KMS-11 (cell line): ENCODE data around the gene TBR1.

Experiments used
- H2AFZ ChIP-seq: fragments of 200-600 bp; sonication (generic); 2 replicates; pipeline ENCODE4 v1.6.1; 2016; ENCODE audit warnings: antibody characterized with exemption, mixed run types, low read depth
- H3K27ac ChIP-seq: fragments of 200-600 bp; sonication (generic); 2 replicates; pipeline ENCODE4 v1.6.1; 2016; ENCODE audit warnings: mild to moderate bottlenecking, mixed run types
- H3K27me3 ChIP-seq: fragments of 200-600 bp; sonication (generic); 2 replicates; pipeline ENCODE4 v1.6.1; 2017; ENCODE audit warnings: mild to moderate bottlenecking, low read depth, mixed run types, moderate library complexity; ENCODE audit not compliant: insufficient read depth
- H3K36me3 ChIP-seq: fragments of 200-600 bp; sonication (generic); 2 replicates; pipeline ENCODE4 v1.6.1; 2017; ENCODE audit warnings: mild to moderate bottlenecking, mixed run types; ENCODE audit not compliant: insufficient read depth
- H3K4me1 ChIP-seq: fragments of 200-600 bp; sonication (generic); 2 replicates; pipeline ENCODE4 v1.6.1; 2016; ENCODE audit warnings: mild to moderate bottlenecking, low read depth, mixed run types; ENCODE audit not compliant: poor library complexity, severe bottlenecking
- H3K4me2 ChIP-seq: fragments of 200-600 bp; sonication (generic); 2 replicates; pipeline ENCODE4 v1.7.0; 2016; ENCODE audit warnings: mild to moderate bottlenecking, mixed run types
- H3K4me3 ChIP-seq: fragments of 200-600 bp; sonication (generic); IDR thresholded peaks from 2 replicates; pipeline ENCODE4 v1.6.1; 2017; ENCODE audit warnings: low read depth, low read length, mixed read lengths; ENCODE audit not compliant: insufficient read depth
- H3K79me2 ChIP-seq: fragments of 200-600 bp; sonication (generic); 2 replicates; pipeline ENCODE4 v1.6.1; 2016; ENCODE audit warnings: low read depth, mixed run types; ENCODE audit not compliant: insufficient read depth
- H3K9ac ChIP-seq: fragments of 200-600 bp; sonication (generic); 2 replicates; pipeline ENCODE4 v1.6.1; 2016; ENCODE audit warnings: mild to moderate bottlenecking, mixed run types
- H4K20me1 ChIP-seq: fragments of 200-600 bp; sonication (generic); 2 replicates; pipeline ENCODE4 v1.6.1; 2016; ENCODE audit warnings: mild to moderate bottlenecking, mixed run types; ENCODE audit not compliant: insufficient read depth
- CTCF ChIP-seq: fragments of 200-600 bp; sonication (generic); conservative IDR thresholded peaks from 2 replicates; pipeline ENCODE4 v1.6.1; 2017; ENCODE audit warnings: low read depth, mild to moderate bottlenecking, antibody characterized with exemption, low read length, moderate library complexity, mixed read lengths

Gene TBR1

GRCh38 chr2:161420406-161421074, 4.4 kb downstream of the TBR1 start:
- Histone ChIP-seq H3K27ac (no peak overlapping the region), H3K4me2 (no peak overlapping the region), H3K79me2 (no peaks in the 10 kb centered on the region), H3K27me3 (no peaks in the 10 kb centered on the region), H3K9ac (no peak overlapping the region), H3K36me3 (no peaks in the 10 kb centered on the region), H4K20me1 (no peaks in the 10 kb centered on the region), H2AFZ (no peak overlapping the region), H3K4me1 (no peaks in the 10 kb centered on the region), H3K4me3 (no peak overlapping the region)
- TF ChIP-seq CTCF = no peak

DNA sequence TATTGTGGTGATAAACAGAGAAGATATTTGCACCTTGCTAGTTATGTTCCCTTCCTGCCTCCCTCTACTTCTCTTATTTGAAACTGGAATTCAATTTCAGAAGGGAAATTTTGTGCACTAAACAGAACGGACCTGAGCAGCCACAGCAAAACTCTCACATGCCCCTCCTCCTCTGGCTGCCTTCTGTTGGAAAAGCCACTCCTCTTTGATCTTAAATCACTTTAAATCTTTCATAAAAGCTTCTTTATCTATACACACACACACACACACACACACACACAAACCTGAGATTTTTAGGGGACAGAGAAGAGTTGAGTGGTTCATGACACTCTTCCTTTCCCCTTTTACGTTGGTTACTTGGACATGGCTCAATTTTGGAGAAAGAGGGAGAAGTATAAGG, 5.6 kb downstream of the TBR1 start:
- Histone ChIP-seq H3K27me3 (no peaks in the 10 kb centered on the region), H3K36me3 (no peaks in the 10 kb centered on the region), H3K4me1 (no peaks in the 10 kb centered on the region), H2AFZ (no peak overlapping the region), H3K79me2 (no peaks in the 10 kb centered on the region), H4K20me1 (no peaks in the 10 kb centered on the region), H3K27ac (no peak overlapping the region), H3K4me3 (no peak overlapping the region), H3K9ac (no peak overlapping the region), H3K4me2 (no peak overlapping the region)
- no peak for TF ChIP-seq CTCF

GRCh38 chr2:161422816-161423403, 6.8 kb downstream of the TBR1 start:
- Histone ChIP-seq H3K79me2 (no peaks in the 10 kb centered on the region), H3K27me3 (no peaks in the 10 kb centered on the region), H3K4me1 (no peaks in the 10 kb centered on the region), H3K27ac (no peak overlapping the region), H3K4me3 (no peak overlapping the region), H3K36me3 (no peaks in the 10 kb centered on the region), H2AFZ (no peak overlapping the region), H4K20me1 (no peaks in the 10 kb centered on the region), H3K9ac (no peak overlapping the region), H3K4me2 (no peak overlapping the region)
- no peak for TF ChIP-seq CTCF

DNA sequence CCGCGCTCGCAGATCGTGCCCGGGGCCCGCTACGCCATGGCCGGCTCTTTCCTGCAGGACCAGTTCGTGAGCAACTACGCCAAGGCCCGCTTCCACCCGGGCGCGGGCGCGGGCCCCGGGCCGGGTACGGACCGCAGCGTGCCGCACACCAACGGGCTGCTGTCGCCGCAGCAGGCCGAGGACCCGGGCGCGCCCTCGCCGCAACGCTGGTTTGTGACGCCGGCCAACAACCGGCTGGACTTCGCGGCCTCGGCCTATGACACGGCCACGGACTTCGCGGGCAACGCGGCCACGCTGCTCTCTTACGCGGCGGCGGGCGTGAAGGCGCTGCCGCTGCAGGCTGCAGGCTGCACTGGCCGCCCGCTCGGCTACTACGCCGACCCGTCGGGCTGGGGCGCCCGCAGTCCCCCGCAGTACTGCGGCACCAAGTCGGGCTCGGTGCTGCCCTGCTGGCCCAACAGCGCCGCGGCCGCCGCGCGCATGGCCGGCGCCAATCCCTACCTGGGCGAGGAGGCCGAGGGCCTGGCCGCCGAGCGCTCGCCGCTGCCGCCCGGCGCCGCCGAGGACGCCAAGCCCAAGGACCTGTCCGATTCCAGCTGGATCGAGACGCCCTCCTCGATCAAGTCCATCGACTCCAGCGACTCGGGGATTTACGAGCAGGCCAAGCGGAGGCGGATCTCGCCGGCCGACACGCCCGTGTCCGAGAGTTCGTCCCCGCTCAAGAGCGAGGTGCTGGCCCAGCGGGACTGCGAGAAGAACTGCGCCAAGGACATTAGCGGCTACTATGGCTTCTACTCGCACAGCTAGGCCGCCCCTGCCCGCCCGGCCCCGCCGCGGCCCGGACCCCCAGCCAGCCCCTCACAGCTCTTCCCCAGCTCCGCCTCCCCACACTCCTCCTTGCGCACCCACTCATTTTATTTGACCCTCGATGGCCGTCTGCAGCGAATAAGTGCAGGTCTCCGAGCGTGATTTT, 7.6 kb downstream of the TBR1 start:
- no peak overlapping the region for H2AFZ ChIP-seq
- H3K4me2 ChIP-seq = no peak overlapping the region
- H3K27me3 ChIP-seq = no peaks in the 10 kb centered on the region
- H4K20me1 ChIP-seq = no peaks in the 10 kb centered on the region
- no peaks in the 10 kb centered on the region for H3K36me3 ChIP-seq
- H3K27ac ChIP-seq = no peak overlapping the region
- TF ChIP-seq CTCF = no peak
- H3K4me1 ChIP-seq = no peaks in the 10 kb centered on the region
- no peak overlapping the region for H3K4me3 ChIP-seq
- H3K9ac ChIP-seq = no peak overlapping the region
- H3K79me2 ChIP-seq = no peaks in the 10 kb centered on the region
